T-helper 17 cell (primary cell): ENCODE data around the gene UVSSA. TPM values are rescaled to one million over a fixed set of nuclear protein-coding genes. Genes with fewer than 3 reads are reported as not detected.
"Not testable (repeated sequence)": the region's sequence is repeated elsewhere in the genome, so short reads cannot be mapped to it uniquely, and the experiment has no call there.

Experiments used
- ATAC-seq: fragments of 150-1000 bp; cut with Tn5 transposase; 2 replicates; pipeline ENCODE4 v1.10.0; 2021; ENCODE audit warnings: mild to moderate bottlenecking, moderate library complexity
- DNase-seq, 3 donors: peaks; one replicate each; pipeline versions ENCODE4 v3.0.0 to v3.0.0-alpha.2; 2020 to 2021
- H3K9me3 ChIP-seq: one replicate; pipeline ENCODE4 v1.7.0; 2013; ENCODE audit warnings: low read length, mild to moderate bottlenecking; ENCODE audit not compliant: control insufficient read depth, poor library complexity, severe bottlenecking
- H3K27ac Mint-ChIP-seq: one replicate; pipeline ENCODE4 v1.8.0; 2022; ENCODE audit warnings: mild to moderate bottlenecking, moderate library complexity, mixed read lengths
- H3K27me3 Mint-ChIP-seq: one replicate; pipeline ENCODE4 v1.8.0; 2022; ENCODE audit warnings: mixed read lengths
- H3K36me3 Mint-ChIP-seq: one replicate; pipeline ENCODE4 v1.8.0; 2022; ENCODE audit warnings: low read depth, mixed read lengths
- H3K4me1 Mint-ChIP-seq: one replicate; pipeline ENCODE4 v1.8.0; 2022; ENCODE audit warnings: mild to moderate bottlenecking, mixed read lengths
- H3K4me3 Mint-ChIP-seq: one replicate; pipeline ENCODE4 v1.8.0; 2022; ENCODE audit warnings: mild to moderate bottlenecking, moderate library complexity, mixed read lengths
- total RNA-seq, 4 donors: library from RNA in 2 of 4; stranded (reverse) in 2 of 4; gene quantifications; one replicate each; pipeline ENCODE4 v1.2.3 and lab custom pipeline; 2022 to 2026

UVSSA gene
- total RNA-seq, 2 donors from 2014 or later = 36.0 to 37.1 TPM

GRCh38 chr4:1323280-1323634 is 23.8 kb upstream of the UVSSA start:
- ATAC-seq (no peak), DNase-seq (no peak)
- no peaks in the 10 kb centered on the region for H3K27me3 Mint-ChIP-seq
- H3K9me3 ChIP-seq = no peaks in the 10 kb centered on the region
- peaks cover 3% of the 10 kb centered on the region for H3K36me3 Mint-ChIP-seq
- H3K4me3 Mint-ChIP-seq = no peak overlapping the region
- H3K27ac Mint-ChIP-seq = no peak overlapping the region
- H3K4me1 Mint-ChIP-seq = peaks cover 7% of the 10 kb centered on the region

GRCh38 chr4:1323635-1324442 is 23.2 kb upstream of the UVSSA start:
- ATAC-seq = no peak
- Mint-ChIP-seq H3K4me3 (no peak overlapping the region), H3K27me3 (no peaks in the 10 kb centered on the region), H3K36me3 (peaks cover 3% of the 10 kb centered on the region), H3K27ac (no peak overlapping the region), H3K4me1 (peaks cover 4% of the 10 kb centered on the region)
- no peaks in the 10 kb centered on the region for H3K9me3 ChIP-seq
- no peak for DNase-seq

GRCh38 chr4:1324443-1325175 is 22.4 kb upstream of the UVSSA start:
- H3K27ac Mint-ChIP-seq, H3K27me3 Mint-ChIP-seq, H3K36me3 Mint-ChIP-seq, H3K4me3 Mint-ChIP-seq, H3K9me3 ChIP-seq, DNase-seq, ATAC-seq: not testable (repeated sequence)
- H3K4me1 Mint-ChIP-seq = peaks cover 12% of the 10 kb centered on the region

- Mint-ChIP-seq H3K27ac (no peak overlapping the region), H3K4me1 (peaks cover 13% of the 10 kb centered on the region), H3K36me3 (peaks cover 6% of the 10 kb centered on the region), H3K27me3 (no peaks in the 10 kb centered on the region), H3K4me3 (no peak overlapping the region)
- DNase-seq (no peak), ATAC-seq (no peak)
- no peaks in the 10 kb centered on the region for H3K9me3 ChIP-seq
Observed at GRCh38 chr4:1325176-1325480, 21.9 kb upstream of the UVSSA start.

GRCh38 chr4:1325681-1326635 is 21.1 kb upstream of the UVSSA start:
- Mint-ChIP-seq H3K27me3 (no peaks in the 10 kb centered on the region), H3K36me3 (peaks cover 6% of the 10 kb centered on the region), H3K27ac (no peak overlapping the region)

GRCh38 chr4:1326751-1327525 is 20.1 kb upstream of the UVSSA start:
- no peak for ATAC-seq
- H3K9me3 ChIP-seq = no peaks in the 10 kb centered on the region
- Mint-ChIP-seq H3K27ac (no peak overlapping the region), H3K4me1 (peaks cover 25% of the 10 kb centered on the region), H3K27me3 (no peaks in the 10 kb centered on the region), H3K4me3 (no peak overlapping the region), H3K36me3 (peaks cover 3% of the 10 kb centered on the region)
- DNase-seq = no peak

More at GRCh38 chr4:1325681-1326635, 21.1 kb upstream of the UVSSA start:
- Mint-ChIP-seq H3K4me1 (peaks cover 19% of the 10 kb centered on the region), H3K4me3 (no peak overlapping the region)
- DNase-seq = no peak
- no peaks in the 10 kb centered on the region for H3K9me3 ChIP-seq
- ATAC-seq = no peak

- H3K27ac Mint-ChIP-seq = no peak overlapping the region
- peaks cover 3% of the 10 kb centered on the region for H3K36me3 Mint-ChIP-seq
- H3K9me3 ChIP-seq = no peaks in the 10 kb centered on the region
- H3K4me1 Mint-ChIP-seq = peaks cover 25% of the 10 kb centered on the region
- no peak for ATAC-seq
- H3K4me3 Mint-ChIP-seq = no peak overlapping the region
- no peak for DNase-seq
- no peaks in the 10 kb centered on the region for H3K27me3 Mint-ChIP-seq
Observed at GRCh38 chr4:1327526-1328266, 19.3 kb upstream of the UVSSA start.

- DNase-seq = no peak
- no peaks in the 10 kb centered on the region for H3K9me3 ChIP-seq
- Mint-ChIP-seq H3K36me3 (peaks cover 3% of the 10 kb centered on the region), H3K4me1 (peaks cover 25% of the 10 kb centered on the region), H3K27me3 (no peaks in the 10 kb centered on the region), H3K4me3 (no peak overlapping the region), H3K27ac (peak overlapping the region; percentile 100)
- ATAC-seq = no peak
Observed at GRCh38 chr4:1328267-1329155, 18.5 kb upstream of the UVSSA start.

GRCh38 chr4:1329408-1330371 is 17.3 kb upstream of the UVSSA start:
- Mint-ChIP-seq H3K4me1 (peaks cover 25% of the 10 kb centered on the region), H3K27ac (peak overlapping the region; percentile 100), H3K36me3 (peaks cover 3% of the 10 kb centered on the region), H3K4me3 (peak overlapping the region; percentile 93), H3K27me3 (no peaks in the 10 kb centered on the region)
- DNase-seq (peak; percentile 50 to 64 (median 51)), ATAC-seq (peak; percentile 63)
- H3K9me3 ChIP-seq = no peaks in the 10 kb centered on the region

- Mint-ChIP-seq H3K4me3 (peak overlapping the region; percentile 93), H3K27ac (peak overlapping the region; percentile 100), H3K27me3 (no peaks in the 10 kb centered on the region), H3K4me1 (peaks cover 25% of the 10 kb centered on the region), H3K36me3 (peaks cover 3% of the 10 kb centered on the region)
- DNase-seq (peak; percentile 40 to 65 (median 57)), ATAC-seq (peak; percentile 88)
- no peaks in the 10 kb centered on the region for H3K9me3 ChIP-seq
Observed at GRCh38 chr4:1330761-1331590, 16.0 kb upstream of the UVSSA start.
